Bone marrow (tissue), 2 donors: ENCODE data around the gene HSD17B11.
"Not testable (repeated sequence)": the region's sequence is repeated elsewhere in the genome, so short reads cannot be mapped to it uniquely, and the experiment has no call there.

Experiments
- DNase-seq, 2 donors: peaks; one replicate each; lab custom pipeline; 2025; lab: John Stamatoyannopoulos, UW

HSD17B11 gene, protein sequence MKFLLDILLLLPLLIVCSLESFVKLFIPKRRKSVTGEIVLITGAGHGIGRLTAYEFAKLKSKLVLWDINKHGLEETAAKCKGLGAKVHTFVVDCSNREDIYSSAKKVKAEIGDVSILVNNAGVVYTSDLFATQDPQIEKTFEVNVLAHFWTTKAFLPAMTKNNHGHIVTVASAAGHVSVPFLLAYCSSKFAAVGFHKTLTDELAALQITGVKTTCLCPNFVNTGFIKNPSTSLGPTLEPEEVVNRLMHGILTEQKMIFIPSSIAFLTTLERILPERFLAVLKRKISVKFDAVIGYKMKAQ

DNA sequence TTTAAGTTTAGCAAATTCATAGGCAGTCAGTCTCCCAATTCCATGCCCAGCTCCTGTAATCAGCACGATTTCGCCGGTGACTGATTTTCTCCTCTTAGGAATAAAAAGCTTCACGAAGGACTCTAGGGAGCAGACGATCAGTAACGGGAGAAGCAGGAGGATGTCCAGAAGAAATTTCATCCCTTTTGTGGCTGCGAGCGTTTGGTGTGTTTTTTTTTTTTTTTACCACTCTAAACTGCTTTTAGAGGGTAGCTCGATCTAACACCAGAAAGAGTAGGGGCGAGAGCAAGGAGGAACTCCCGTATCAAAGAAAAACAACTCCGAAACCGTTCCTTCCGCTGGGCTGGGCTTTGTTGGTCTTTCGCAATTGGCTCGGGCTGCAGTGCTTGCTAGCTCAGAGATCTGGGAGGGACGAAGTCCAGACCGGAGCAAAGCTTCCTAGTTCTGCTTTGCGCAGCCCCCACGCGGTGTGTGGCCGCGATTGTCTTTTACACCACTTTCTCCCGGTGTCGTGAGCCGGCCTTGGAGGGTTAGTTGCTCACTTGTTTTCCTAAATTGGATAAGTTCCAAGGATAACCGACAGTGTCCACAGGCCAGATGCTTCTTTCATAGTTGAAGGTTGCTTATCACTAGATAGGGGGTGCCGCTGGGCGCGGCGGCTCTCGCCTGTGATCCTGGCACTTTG, at the start of gene HSD17B11:
Gene HSD17B11, minus strand, starts transcription at position 298 of the 685 bp plus-strand sequence. Its CDS starts 118 bp downstream, at position 180.
- peak; percentile 68 to 97 for DNase-seq

DNA sequence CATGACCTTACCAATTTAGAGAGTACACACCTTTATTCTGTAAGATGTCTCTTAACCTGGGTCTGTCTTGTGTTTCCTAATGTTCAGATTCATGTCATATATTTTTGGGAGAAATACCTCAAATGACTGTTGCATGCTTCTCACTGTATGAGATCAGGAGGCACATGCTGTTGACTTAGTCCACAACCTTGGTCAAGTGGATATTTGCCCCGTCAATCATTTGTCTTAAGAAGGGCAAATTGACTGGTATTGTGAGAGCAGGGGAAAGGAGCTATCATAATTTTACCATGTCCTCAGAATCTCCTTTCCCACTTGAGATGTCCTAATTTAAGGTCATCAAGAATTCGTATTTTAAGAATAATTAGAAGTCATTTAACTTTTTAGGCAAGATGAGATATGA, 42.4 kb upstream of the HSD17B11 start:
- no peak for DNase-seq

DNA sequence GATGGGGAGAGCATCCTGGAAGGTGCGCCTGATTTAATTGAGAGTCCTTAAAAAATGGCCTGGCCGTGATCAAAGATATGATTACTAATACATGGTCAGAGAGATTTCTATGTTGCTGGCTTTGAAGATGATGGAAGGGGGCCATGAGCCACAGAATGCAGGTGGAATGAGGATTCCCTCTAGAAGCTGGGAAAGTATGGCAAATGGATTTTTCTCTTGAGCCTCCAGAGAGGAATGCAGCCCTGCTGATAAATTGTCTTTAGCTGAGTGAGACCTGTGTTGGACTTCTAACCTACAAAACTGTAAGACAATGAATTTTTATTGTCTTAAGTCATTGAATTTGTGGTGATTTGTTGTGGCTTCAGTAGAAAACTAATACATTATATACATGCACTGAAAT, 39.0 kb upstream of the HSD17B11 start:
- no peak for DNase-seq

DNA sequence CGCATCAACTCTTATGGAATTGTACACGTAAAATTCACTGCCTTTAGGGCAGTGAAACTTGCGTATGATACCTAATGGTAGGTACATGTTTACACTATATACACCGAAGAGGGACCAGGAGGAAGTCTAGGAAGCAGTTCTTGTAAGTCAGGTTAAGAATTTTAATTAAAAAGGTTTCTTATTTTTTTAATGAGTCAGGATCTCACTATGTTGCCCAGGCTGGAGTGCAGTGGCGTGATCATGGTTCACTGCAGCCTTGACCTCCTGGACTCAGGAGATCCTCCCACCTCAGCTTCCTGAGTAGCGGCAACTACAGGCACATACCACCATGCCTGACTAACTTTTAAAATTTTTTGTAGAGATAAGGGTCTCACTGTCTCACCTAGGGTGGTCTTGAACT, 38.0 kb upstream of the HSD17B11 start:
- no peak for DNase-seq

DNA sequence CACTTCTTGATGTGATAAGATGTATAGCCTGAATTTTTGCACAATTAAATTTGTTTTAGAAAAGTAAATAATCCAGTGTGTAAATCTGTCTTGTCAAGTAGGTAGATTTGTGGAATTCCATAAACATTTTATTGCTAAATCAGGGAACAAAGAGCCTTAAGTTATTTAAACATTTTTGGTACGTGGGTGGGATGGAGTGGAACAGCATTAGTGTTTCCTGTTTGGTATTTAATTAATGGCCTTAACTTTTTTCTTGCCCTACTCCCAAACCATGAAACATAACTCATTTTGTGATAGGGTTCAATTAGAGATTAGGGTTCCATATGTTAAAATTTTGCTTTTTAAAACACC, 36.5 kb upstream of the HSD17B11 start:
- no peak for DNase-seq

DNA sequence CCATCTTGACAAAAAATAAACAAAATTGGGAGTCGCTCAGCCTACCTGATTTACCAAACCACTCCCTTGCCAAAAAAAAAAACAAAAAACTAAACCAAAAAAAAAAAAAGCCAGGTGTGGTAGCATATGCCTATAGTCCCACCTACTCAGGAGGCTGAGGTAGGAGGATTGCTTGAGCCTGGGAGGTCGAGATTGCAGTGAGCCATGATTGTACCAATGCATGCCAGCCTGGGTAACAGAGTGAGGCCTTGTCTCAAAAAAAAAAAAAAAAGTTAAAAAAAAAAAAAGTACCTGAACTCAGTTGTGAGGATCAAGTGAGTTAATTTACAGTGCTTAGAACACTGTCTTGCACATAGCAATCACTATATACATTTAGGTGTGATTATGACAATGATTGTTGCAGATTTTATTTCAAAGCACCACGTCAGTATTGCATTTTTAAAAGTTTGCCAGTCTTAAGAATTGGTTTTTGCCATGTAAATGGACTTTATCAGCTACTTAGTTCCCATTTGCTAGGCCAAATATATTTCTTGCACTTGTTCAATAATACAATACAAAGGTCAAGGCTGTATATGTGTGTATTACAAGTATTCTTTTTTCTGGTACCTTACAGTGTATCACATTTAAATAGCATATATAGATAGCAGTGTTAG, 36.0 kb upstream of the HSD17B11 start:
- DNase-seq, result no peak

DNA sequence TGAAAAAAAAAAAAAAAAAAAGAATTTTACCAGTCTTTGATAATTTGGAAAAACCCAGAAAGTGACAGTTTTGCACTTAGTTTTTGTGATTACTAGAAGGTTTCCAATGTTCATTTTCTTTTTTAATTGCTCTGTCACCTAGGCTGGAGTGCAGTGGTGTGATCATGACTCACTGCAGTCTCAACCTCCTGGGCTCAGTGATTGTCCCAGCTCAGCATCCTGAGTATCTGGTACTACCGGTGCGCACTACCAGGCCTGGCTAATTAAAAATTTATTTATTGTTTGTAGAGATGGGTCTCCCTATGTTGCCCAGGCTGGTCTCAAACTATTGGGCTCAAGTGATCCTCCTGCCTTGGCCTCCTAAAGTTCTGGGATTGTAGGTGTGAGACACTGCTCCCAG, 34.7 kb upstream of the HSD17B11 start:
- DNase-seq, result no peak

DNA sequence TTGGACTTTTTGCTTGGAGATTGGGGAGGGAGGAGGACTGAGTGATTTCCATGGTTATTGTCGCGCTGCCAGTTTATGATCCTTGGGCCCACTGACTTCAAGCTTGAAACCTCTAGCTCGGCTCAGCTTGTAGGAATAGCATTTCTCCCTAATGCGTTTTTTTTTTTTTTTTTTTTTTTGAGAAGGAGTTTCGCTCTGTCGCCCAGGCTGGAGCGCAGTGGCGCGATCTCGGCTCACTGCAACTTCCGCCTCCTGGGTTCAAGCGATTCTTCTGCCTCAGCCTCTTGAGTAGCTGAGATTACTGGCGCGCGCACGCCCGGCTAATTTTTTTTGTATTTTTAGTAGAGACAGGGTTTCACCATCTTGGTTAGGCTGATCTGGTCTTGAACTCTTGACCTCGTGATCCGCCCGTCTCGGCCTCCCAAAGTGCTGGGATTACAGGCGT, 33.1 kb upstream of the HSD17B11 start:
- not testable (repeated sequence) for DNase-seq

DNA sequence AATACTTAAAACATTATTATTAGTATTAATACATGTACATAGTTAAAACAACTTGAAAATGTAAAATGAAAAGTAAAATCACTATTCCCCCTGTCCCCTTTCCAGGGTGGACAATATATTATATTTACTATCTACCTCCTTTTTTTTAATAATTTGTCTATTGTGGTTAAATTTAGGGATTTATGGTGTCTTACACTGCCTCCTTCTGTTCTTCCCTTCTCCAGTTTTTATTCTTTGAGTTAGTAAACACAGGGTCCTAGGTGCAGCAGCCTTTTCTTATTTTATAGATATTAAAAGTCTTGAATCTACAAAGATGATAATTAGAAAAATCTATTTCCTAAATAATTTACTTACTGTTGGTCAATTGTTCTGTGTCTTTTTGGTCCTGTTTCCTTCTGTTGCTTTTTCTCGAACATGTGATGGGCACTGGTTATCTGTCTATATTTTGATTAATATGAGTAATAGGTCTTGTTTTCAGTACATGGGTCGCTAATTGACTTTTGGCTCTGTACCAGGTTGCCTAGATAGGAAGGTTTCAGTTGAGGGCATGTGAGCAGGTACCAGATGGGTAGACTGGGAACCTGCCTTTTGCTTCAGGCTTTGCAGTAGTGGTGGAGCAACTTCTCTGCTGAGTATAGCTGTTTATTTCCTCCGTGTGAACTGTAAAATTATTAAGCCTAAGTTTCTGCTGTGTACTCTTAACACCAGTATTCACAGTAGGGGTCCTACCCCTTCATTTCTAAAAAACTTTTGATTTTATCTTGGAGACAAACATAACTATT, 32.5 kb upstream of the HSD17B11 start:
- peak in 1 of 2 donors; percentile 5 for DNase-seq

DNA sequence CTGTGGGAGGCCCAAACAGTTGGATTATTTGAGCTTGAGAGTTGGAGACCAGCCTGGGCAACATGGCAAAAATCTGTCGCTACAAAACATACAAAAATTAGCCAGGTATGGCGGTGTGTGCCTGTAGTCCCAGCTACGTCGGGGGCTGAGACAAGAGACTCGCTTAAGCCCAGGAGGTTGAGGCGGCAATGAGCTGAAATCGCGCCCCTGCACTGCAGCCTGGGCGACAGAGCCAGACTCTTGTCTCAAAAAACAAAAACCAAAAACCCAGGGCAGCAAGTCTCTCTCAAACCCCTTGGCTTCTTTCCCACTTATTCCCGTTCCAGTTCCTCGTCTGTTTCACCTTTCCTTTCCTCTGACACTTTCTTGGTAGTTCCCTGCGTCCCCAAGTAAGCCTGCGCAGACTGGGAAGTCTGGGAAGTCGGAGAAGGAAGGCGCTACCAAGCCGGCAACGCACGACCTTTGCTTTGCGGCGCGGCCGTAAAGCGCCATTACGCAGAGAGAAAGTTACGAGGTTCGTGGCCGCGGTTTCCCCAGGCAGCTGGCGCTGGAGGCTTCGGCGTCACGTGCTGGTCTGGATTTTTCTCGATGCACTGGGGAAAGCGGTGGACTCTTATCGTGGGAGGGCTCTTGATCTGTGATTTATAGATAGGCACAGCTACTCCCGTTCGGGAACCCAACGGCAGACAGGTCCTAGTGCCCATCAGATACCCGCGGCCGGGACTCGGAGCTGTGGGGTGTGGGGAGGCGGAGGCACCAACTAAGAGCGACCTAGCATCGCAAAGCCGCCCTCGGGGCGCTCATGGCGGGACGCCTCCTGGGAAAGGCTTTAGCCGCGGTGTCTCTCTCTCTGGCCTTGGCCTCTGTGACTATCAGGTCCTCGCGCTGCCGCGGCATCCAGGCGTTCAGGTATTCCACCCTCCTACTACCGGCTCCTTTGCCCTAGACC, 31.4 kb upstream of the HSD17B11 start, which contains the start of gene NUDT9:
Gene NUDT9, plus strand, starts transcription at position 470 of the 949 bp plus-strand sequence. Its CDS starts 333 bp downstream, at position 803.
- peak; percentile 66 to 68 for DNase-seq

DNA sequence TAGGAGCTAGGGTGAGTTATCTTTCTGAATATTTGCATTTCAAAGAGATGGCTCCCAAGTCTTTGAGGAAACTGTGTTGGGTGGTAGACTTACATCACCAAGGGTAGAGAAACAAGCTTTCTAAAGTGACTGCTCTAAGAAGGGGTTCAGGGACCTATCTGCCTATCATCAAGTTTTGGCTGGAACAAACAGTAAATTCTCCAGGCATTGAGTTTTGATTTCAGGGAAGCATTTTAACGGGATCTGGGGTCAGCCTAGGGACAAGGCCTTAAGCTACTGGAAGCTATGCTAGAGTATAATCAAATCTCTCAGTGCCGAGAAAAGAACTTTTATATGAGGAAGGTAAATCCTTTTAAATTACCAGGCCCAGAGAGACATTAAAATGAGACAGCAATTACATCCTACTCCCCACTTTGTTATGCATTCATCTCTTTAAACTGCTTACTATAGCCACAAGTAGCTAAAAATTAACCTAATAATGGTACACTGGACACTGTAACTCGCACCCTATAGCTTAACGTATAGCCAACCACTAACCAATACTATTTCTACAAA, 29.4 kb upstream of the HSD17B11 start:
- DNase-seq, result no peak

DNA sequence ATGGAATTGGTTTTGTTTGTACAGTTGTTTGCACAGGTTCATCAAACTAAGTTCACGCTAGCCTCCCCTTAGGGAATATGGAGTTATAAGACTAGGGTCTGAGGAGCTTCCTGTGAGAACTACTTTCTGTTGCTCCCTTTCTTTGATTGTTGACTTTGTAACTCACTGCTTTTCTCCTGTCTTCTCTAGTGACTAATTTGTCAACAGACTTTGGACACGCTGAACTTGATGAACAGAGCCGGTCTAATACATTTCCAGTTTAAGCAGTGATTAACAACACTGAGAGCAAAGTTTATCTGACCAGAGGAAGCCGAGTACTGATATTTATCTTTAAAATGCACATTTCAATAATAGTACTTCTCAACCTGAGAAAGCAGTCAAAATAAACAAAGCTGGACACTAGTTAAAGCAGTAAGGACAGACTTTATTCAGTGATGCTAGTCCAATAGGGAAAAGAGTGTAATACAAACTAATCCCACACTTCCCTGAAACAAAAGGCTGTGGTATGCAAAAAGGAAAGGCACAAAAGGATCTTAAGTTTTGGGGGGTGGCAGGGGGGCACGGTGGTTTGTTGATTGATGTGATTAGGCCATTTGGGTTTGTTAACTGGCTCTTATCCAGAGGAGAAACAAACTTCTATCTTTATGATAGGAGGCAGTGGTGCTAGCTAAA, 28.7 kb upstream of the HSD17B11 start:
- no peak for DNase-seq

DNA sequence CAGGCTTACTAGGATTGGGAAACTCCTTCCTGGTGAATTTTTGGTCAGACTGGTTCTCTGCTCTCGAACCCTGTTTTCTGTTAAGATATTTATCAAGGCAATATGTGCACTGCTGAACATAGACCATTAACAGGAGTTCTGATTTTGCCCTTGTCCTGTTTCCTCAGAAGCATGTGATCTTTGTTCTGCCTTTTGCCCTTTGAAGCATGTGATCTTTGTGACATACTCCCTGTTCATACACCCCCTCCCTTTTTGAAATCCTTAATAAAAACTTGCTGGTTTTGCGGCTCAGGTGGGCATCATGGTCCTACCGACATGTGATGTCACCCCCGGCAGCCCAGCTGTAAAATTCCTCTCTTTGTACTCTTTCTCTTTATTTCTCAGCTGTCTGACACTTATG, 27.4 kb upstream of the HSD17B11 start:
- DNase-seq, result not testable (repeated sequence)

DNA sequence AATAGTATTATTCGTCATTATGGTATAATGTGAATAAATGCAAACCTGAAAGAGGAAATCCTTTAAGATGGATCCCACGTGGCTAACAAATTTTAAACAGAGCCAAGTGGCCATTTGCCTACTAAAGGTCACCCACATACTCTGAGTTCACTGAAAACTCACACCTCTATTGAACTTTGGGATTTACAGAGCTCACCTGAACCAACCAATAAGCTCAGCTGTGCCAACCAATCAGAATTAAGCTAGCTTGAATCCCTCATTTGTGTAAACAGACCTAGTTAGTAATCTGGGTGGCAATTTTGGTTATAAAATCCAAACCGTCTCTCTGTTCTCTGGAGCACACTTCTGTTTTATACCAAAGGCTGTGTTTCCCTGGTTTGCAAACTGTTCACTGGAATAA, 26.0 kb upstream of the HSD17B11 start:
- no peak for DNase-seq

DNA sequence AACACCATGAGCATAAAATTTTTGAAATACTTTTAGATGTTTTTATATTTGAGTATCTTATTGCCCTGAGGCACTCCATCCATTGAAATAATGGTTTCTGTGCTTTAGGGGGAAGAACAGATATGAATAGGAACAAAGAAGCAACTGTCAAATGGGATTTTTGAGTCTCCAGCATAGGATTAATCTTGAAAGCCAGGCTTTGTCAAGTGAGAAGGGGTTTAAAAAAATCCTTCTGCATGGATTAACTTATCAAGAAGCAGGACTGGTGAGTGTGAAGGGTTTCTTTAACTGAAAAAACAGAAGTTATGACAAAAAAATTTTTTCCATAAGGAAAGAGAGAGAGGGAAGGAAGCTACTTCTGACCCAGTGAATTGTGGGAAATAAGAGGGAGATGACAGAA, 23.8 kb upstream of the HSD17B11 start:
- DNase-seq, result no peak

DNA sequence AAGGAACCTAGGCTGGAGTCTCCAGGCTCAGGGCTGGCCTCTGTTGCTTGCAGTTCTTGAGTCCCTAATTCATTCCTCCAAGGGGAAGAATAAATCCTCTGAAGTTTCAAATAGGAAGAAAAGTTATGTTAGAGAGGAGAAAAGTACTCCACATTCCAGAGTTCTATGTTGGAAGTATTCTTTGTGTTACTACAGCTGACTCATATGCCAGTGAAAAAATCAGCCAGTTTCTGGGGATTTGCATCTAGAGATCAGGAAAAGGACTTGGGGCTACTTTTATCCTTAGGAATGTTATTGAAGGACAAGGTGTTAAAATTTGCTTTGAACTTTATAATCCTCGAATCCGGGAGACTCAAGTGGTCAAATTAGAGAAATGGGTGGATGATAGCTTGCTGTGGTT, 19.7 kb upstream of the HSD17B11 start:
- DNase-seq, result no peak

DNA sequence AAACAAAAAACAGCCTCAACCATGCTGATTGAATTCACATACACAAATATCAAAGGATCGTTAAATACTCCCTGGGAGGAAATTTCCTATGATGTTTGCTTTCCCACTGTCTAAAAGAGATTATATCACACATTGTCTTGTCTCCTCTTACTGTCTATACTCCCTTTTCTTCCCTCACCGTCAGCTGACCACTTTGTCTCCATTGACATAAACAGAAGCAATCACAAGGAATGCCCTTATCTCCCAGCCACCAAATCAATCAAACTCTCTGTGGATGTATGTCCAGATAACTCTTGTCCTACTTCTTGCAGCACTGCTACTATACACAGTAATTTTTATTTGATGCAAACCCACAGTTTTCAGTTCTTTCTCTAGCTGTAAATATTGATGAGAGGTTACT, 19.2 kb upstream of the HSD17B11 start:
- DNase-seq, result no peak

DNA sequence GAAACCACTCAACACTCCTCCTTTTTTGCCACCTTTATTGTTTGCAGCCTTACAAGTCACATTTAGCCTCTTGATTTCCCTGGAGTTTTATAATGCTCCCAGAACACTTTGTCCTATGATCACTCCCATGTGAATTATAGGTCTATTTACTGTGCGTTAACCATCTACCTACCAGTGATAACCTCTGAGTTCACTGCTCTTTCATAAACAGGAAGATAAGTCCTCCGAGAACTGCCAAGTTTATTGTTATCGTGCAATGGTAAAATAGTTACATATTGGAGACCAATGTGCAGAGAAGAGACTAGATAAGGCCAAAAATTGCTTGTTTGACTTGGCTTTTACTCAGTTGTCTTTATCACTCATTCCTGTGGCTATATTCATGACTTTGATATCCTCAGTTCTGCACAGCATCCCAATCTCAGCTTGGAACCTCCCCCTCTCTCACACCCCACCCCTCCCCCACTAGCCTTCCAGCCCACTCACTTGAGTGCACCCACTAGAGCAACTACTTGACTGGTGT, 18.5 kb upstream of the HSD17B11 start:
- no peak for DNase-seq

DNA sequence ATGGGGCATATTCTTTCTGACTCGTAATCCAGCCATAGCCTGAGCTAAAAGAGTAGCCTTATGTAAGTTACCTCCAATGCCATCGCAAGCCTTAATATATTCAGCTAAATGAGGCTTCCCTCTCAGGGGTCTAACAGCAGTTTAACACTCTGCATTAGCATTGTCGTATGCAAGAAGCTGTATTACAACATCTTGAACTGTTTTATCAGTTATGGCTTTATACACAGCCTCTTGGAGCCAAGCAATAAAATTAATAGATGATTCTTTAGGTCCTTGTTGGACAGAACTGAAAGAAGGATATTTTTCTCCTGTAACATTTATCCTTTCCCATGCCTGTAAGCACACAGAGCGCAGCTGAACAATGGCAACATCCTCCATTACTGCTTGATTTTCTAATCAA, 15.9 kb upstream of the HSD17B11 start:
- not testable (repeated sequence) for DNase-seq

DNA sequence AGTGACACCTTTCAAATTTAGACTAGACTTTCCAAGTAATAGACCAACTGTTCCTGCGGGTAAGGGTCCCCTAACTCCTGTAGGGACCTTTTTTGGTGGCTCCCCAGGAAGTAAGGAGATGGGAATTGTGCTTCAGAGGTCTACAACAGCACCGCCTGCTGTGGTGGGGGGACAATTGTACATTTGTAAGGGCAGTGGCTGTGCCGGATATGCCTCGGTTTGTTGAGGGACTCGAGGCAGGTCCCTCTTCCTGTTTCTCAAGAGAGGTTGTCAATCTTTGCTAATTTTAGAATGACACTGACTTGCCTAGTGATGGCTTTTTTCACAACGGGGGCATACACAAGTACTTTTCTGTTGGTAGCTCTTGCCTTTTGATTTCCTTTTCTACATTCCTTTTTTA, 15.5 kb upstream of the HSD17B11 start:
- peak in 1 of 2 donors; percentile 74 for DNase-seq
